MM.1S (cell line): Measurements from ENCODE around the gene FAF1.

ENCODE experiments used
- CTCF ChIP-seq: fragments of 300-600 bp; sonication (generic); IDR thresholded peaks from 2 replicates; pipeline ENCODE4 v1.5.1; 2016; ENCODE audit warnings: antibody characterized with exemption, low read length, mixed read lengths
- EZH2 ChIP-seq: fragments of 300-600 bp; sonication (generic); optimal IDR thresholded peaks from 2 replicates; pipeline ENCODE3; 2017; ENCODE audit warnings: low read depth, mild to moderate bottlenecking, antibody characterized with exemption, low read length, mixed read lengths
- EZH2phosphoT487 ChIP-seq: fragments of 300-600 bp; sonication (generic); IDR thresholded peaks from 2 replicates; pipeline ENCODE4 v1.6.1; 2018; ENCODE audit warnings: antibody characterized with exemption, low read length

DNA sequence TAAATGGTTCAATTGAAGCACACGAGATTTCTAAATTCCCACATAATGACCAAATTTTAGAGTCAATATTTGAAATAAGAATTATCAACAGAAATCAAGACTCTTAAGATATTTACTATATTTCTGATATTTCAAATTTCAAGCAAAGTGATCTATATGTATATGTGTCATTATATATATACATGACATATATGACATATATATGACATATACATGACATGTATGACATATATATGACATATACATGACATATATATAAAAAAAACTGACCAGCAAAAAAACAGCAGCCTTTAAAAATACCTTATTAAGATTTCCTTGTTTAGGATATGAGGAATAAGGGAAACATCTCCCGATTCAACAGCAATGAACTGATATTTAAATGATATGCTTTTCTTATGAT, 266.2 kb downstream of the FAF1 start:
- TF ChIP-seq CTCF (no peak), EZH2 (no peak), EZH2phosphoT487 (no peak)
